ENCODE data around the gene CARD11.
A peak's percentile ranks its signal among the peaks of the same experiment; 100 is the strongest.

CARD11 gene

GRCh38 chr7:3013975-3014792 lies 29.5 kb downstream of the CARD11 start:
- DNase-seq: no peak

GRCh38 chr7:3011211-3011852 lies 32.3 kb downstream of the CARD11 start:
- DNase-seq: no peak

GRCh38 chr7:3010161-3010560 lies 33.5 kb downstream of the CARD11 start:
- no peak for DNase-seq

- DNase-seq: no peak
Measured at GRCh38 chr7:3009086-3009485, 34.6 kb downstream of the CARD11 start.

GRCh38 chr7:3008386-3008785 lies 35.3 kb downstream of the CARD11 start:
- DNase-seq: no peak

GRCh38 chr7:3007696-3008095 lies 36.0 kb downstream of the CARD11 start:
- no peak for DNase-seq

- DNase-seq: no peak
Measured at GRCh38 chr7:3005257-3005656, 38.4 kb downstream of the CARD11 start.

- DNase-seq: no peak
Measured at GRCh38 chr7:3003936-3004335, 39.7 kb downstream of the CARD11 start.

GRCh38 chr7:3002631-3003030 lies 41.0 kb downstream of the CARD11 start:
- no peak for DNase-seq

- DNase-seq: no peak
Measured at GRCh38 chr7:3000566-3000965, 43.1 kb downstream of the CARD11 start.

- no peak for DNase-seq
Measured at GRCh38 chr7:2999078-2999500, 44.6 kb downstream of the CARD11 start.

GRCh38 chr7:2997014-2997413 lies 46.7 kb downstream of the CARD11 start:
- no peak for DNase-seq

GRCh38 chr7:2996141-2996540 lies 47.5 kb downstream of the CARD11 start:
- DNase-seq: no peak

GRCh38 chr7:2993868-2994267 lies 49.8 kb downstream of the CARD11 start:
- DNase-seq: no peak

GRCh38 chr7:2993396-2993795 lies 50.3 kb downstream of the CARD11 start:
- DNase-seq: no peak

GRCh38 chr7:2990949-2991470 lies 52.7 kb downstream of the CARD11 start:
- DNase-seq: no peak

- DNase-seq: no peak
Measured at GRCh38 chr7:2986561-2986960, 57.1 kb downstream of the CARD11 start.

- no peak for DNase-seq
Measured at GRCh38 chr7:2985866-2986265, 57.8 kb downstream of the CARD11 start.

GRCh38 chr7:2984091-2984490 lies 59.6 kb downstream of the CARD11 start:
- no peak for DNase-seq

- no peak for DNase-seq
Measured at GRCh38 chr7:2983586-2983985, 60.1 kb downstream of the CARD11 start.

GRCh38 chr7:2982831-2983230 lies 60.8 kb downstream of the CARD11 start:
- peak; percentile 27 for DNase-seq

- no peak for DNase-seq
Measured at GRCh38 chr7:2982401-2982800, 61.3 kb downstream of the CARD11 start.

- no peak for DNase-seq
Measured at GRCh38 chr7:2981103-2981480, 62.6 kb downstream of the CARD11 start.

GRCh38 chr7:2980401-2981102 lies 63.1 kb downstream of the CARD11 start:
- no peak for DNase-seq
